Suppressor macrophage treated with lipopolysaccharide for 1 hour (primary cell): ENCODE results near the gene ARHGEF10L.

ENCODE experiments used
- DNase-seq, 3 donors: peaks; one replicate each; pipeline ENCODE4 v3.0.0-alpha.2; 2020 to 2022

Gene ARHGEF10L

DNA sequence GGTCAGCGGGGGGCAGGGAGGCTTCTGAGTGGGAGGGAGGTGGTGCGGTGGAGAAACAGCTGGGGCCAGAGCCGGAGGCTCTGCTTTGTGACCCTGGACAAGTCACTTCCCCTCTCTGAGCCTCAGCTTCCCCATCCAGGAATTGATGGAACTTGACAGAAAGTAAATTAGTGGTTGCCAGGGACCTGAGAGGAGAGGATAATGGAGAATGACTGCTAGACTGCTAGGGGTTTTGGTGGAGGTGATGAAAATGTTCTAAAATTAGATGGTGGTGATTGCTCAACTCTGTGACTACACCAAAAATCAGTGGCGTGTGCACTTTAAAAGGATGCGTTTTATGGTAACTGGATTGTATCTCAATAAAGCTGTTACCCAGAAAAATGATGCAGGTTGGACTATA lies 100.9 kb downstream of the ARHGEF10L start:
- DNase-seq, result peak; percentile 34 to 51 (median 46)

DNA sequence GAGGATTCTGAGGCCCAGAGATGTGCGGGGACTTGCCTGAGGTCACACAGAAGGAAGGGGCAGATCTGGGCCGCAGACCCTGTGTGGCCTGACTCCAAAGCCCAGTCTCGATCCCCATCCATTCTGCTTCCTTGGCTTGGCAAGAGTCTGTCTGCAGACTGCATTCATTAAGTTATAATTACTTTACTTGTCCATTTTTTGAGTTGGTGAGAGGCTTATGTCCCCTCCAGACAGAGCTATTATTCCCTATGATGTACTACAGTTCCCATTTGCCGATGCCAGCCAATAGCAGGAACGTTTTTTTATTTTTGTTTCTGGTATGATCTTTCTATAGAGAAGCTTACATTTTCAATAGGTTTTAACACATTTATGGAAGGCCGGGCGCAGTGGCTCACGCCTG lies 101.5 kb downstream of the ARHGEF10L start:
- DNase-seq, result no peak

DNA sequence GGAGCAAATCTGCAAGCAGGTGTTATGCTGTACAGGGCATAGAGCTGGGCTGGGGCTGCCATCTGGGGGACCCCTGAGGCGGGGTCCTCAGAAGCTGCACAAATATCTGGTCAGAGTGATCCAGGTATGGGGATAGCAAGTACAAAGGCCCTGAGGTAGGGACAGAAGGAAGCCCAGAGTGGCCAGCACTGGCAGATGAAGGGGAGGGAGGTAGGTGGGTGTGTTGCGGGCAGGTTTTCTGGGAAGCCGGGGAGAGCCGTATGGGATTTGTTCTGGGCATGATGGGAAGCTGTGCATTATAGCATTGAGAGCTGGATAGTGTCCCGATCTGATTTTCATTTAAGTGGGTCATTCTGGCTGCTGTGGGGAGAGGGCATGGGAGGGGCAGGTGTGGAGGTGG lies 102.7 kb downstream of the ARHGEF10L start:
- DNase-seq, result no peak

DNA sequence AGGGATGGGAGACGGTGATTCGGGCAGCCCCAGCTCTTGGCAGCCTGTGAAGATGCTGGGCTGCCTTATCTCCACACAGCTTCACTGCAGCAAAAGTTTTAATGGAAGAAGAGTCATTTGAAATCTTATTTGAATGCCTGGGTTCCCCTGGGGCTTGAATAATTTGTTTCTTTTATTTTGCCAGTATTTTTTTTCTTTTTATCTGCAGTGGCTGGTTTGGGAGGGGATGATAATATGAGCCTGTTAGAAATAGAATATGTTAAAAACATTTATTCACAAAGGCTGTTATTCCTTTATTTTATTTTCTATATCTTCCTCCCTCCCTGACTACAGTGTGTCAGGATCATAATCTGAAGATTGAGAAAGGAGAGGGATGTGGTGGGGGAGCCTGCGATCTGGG lies 103.4 kb downstream of the ARHGEF10L start:
- DNase-seq, result no peak

DNA sequence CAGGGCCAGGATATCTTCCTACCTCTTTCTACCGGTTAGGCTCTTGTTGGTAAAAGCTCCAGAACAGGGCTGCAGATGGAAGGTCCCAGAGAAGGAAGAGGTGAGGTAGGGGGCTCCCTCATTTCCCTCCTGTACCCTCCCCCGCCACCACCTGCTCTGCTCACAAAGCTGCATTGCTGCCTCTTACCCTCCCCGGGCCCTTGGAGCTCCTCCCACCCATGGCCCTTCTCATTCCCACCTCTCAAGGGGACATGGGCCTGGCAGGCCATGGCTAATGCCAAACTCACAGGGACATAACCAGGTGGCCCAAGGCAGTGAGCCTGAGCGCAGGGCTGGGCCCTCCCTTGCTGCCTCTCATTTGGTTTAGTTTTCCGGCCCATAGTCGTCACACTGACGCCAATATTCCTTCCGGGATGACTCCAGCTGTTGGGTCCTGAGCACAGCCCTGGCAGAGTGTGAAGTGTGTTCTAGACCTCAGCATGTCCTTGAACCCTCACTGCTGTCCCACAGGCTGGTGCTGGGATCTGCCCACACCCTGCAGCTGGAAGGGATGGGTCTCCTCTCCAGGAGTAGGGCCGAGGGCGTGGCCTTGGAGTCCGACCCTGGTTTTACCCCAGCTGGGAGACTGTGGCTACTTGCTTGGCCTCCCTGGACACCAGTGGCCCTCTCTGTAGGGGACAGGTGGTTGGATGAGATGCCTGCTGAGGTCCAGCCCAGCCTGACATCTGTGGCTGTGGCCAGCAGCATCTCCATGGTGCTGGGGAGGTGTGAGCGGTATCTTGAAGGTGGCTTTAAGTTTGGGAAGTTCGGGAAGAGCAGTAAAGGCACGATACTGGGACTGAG lies 104.6 kb downstream of the ARHGEF10L start:
- no peak for DNase-seq

DNA sequence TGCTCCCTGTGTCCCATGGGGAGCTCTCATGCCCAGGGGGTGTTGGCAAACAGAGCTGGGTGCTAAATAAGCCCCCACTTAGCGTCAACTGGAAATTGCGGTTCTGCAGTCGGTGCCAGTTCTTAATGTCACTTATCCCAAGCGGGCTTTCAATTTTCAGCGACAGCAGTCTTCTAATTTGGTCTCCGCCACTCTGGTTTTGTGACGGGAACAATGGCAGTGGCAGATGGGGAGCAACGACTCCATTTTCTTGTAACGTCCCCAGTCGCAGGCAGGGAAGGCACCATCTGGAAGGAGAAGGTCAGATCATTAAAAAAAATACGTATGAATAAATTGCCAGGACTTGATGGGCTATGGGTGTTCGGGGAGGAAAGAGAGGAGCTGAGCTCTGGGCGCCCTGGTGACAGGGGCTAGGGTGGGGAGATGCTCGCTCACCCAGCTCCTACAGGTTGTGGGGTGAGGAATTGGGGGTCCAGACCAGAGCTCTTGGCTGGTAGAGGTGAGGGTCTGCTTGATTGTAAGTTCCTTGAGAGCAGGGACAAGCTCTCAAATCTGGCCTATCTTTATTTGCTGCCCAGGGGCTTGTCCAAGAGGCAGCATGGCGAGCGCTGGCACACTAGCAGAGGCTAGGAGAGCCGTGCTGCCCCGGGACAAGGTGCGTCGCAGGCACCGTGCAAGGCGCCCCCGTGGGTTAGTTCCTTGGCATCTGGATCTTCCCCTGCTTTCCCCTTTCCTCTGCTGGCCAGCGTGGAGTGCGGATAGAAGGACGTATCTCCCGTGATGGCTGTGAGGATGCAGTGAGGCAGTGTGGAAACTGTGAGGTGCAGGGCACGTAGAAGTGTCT lies 105.8 kb downstream of the ARHGEF10L start:
- DNase-seq, result no peak

DNA sequence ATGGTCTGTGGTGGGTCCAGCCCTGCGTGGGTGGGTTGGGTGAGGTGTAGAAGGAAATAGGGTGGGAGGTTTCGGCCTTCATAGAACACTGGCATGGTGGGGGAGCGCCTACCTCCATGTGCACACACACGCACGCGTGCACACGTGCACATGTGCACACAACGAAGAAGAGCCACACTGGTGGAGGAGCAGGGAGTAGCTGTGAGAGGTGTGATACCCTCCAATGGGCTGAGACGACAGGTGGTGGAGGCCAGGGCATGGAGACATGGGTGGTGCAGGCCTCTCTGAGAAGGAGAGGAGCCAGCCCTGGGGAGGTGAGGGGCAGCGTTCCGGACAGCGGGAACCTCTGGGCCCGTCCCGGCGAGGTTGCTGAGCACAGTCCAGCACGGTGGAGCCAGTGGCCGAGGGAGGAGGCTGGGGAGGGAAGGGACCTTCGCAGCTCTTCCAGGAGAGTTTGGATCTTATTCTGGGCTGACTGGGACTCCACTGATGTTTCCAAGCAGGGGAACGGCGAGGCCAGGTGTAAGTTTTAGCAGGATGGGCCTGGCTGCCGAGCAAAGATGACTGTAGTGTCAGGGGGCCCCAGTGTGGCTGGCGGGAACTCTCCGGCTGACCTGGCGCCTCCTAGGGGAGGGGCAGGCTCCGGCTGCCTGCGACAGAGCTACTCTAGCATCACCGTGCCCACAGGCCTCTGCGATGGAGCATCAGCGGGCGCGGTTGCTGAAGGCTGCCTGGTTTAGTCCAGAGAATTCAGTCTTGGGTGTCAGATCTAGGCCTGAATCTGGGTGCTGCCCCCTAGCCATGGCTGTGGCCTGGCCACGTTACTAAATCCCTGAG lies 107.2 kb downstream of the ARHGEF10L start:
- no peak for DNase-seq

DNA sequence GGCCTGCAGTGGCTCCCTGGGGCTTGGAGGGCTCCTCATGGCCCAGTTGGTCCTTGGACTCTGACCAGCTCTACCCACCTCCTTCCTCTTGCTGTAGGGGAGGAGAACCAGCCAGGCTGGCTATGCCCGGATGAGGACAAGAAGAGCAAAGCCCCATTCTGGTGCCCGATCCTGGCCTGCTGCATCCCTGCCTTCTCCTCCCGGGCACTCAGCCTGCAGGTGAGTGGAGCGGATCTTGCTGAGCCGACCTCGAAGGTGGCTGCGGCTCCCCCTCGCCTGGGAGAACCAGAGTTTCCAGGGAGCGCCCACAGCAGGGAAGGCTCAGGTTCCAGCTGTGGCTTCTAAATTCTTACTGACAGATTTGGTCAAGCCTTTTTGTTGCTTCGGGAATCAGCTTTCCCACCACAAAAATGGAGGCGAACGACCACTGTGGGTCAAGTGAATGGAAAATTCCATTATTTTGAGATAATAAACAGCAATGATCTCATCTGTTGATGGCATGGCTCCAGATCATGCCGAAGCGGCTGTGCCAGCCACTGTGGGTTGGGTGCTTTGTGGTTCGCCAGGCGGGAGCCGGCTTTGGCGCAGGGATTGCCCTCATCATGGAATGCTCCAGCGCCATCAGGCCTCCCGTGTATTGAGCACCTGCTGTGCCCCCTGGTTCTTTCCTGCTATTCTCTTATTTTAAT lies 109.1 kb downstream of the ARHGEF10L start:
- DNase-seq, result no peak

DNA sequence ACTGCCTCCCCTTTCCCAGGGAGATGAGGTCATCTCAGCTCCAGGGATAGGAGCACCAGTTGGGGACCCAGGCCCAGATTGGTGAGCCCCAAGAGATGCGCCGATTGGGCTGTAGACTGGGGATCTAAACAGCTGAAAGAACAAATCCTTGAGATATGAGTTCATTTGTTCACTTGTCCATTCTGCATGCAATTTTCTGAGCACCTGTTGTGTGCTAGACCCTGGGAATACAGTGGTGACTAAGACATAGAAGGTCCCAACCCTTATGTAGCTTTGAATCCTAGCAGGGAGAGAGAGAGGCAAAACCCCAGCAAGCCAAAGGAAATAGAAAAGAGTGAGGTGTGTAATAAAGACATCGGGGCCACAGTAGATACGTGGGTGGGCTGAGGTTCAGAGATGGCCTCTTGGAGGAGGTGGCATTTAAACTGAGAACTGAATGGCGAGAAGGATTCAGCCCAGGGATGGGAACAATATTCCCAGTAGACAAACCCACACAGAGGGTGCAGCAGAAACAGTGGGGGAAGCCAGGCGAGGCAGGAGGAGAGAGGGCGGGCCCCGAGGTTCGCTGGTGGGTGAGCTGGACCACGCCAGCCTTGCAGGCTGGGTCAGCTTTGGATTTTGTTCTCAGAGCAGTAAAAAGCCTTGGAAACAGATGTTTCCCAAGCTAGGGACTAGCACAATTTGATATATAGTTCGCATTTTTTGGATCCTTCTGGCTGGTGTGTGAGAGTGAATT lies 110.0 kb downstream of the ARHGEF10L start:
- no peak for DNase-seq

DNA sequence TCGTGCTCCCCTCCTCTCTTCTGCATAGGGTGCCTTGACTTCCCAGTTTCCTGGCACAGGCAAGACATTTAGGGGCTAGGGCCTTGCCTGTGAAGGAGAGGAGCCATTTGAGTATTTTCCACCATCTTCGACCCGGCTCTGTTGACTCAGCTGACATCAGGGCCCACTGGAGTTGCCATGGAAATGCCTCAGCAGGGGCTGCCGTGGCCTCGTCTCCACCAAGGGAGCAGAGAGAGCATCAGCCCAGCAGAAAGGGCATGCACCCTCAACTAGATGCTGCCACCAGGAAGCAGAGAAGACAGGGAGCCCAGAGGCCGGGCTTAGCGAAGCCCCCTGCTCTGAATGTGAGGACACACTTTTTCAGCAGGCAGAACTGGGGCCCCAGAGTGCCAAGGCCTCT lies 113.8 kb downstream of the ARHGEF10L start:
- DNase-seq, result no peak

DNA sequence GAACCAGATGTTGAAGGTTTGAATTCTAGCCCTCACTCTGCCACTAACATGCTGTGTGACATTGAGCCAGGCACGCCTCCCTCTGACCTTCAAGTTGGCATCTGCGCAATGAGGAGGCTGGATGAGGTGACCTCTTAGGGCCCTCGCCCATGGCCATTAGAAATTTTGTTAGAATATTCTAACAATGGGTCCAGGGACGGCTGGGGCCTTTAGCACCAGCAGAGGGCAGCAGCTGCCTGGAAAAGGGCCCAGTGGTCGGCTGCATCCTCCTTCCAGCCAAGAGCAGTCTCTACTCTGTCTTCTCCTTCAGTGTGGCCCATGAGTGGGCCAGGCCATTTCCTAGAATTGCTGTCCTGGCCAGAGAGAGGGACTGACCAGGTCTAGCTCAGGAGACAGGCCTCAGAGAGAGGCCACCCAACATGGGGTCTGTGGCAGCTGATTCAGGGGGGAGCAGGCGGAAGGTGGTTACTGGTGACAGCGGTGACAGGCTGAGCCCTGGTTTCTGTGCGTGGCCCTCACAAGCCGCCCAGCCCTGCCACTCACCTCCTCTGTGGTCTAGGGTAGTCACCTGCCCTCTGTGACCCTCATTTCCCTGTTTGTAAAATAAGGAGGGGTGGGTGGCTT lies 114.3 kb downstream of the ARHGEF10L start:
- peak; percentile 53 to 71 (median 66) for DNase-seq

DNA sequence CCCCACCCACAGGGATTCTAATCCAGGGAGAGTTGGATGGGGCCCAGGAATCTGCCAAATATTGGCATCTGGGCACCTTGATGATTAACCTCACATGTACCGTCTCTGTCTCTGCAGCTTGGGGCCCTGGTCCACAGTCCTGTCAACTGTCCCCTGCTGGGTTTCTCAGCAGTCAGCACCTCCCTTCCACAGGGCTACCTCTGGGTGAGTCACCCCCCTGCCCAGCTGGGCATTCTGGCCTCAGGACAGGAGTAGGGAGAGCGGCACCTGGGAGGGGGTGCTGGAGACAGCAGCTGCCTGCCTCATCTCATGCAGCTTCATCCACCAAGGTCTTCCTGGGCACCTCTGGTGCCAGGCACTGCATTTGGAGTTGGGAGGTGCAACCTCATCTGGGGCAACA lies 115.0 kb downstream of the ARHGEF10L start:
- no peak for DNase-seq

DNA sequence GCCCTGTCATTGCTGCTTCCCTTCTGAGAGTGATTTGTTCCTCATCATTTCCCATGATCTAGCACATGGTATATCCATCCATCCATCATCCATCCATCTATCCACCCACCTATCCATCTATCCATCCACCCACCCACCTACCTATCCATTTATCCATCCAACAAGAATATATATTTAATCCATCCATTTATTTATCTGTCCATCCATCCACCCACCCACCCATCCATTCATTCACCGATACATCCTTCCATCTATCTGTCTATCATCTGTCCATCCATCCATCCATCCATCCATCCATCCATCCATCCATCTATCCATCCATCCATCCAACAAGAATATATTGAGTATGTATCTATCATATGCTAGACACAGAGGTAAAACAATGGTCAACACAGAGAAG lies 115.7 kb downstream of the ARHGEF10L start:
- DNase-seq, result no peak

DNA sequence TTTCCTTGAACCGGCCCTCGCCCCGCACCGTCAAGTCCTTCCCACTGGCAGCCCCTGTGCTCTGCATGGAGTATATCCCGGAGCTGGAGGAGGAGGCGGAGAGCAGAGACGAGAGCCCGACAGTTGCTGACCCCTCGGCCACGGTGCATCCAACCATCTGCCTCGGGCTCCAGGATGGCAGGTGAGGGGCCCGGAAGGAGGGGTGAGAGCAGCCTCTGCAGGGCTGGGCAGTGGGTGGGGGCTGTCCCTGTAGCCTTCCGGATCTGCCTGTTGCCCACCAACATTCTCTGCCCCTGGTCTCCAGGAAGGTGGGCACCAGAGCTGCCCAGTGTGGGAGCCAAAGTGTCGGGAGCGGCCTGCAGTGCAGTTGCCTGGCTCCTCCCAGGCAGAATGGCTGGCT lies 116.4 kb downstream of the ARHGEF10L start:
- no peak for DNase-seq

DNA sequence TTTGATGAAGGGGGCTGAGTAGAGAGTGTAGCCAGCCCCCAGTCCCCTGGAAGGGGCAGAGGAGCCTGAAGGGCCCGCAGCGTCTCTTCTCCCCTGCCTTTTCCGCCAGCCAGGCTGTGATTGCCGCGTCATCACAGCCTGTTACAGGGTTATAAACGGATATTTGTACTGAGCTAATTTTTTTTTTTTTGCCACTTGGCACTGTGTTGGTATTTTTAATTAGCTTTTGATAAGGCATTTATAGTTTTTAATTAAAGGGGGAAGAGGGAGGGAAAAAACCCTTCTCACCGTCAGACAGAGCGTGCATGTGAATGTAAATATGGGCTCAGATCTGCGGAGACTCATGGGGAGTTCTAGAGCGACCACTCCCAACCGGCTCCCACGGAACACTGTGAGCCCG lies 117.9 kb downstream of the ARHGEF10L start:
- no peak for DNase-seq

DNA sequence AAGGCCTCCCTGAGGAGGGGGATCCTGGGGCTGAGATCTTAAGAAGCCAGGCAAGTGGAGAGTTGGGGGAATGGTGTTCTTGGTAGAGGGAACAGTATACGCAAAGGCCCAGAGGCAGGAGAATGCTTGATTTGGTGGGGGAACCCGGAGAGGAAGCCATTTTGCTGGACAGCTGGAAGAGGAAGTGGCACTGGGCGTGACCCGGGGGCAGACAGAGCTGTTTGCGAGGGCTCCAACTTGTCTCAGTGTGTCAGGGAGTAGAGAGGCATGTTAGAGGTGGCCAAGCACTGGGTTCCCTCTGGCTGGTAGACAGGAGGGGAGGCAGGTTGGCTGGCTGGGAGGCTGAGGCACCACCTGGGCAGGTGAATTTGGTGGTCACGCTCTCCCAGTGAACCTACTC lies 119.3 kb downstream of the ARHGEF10L start:
- DNase-seq, result peak; percentile 64 to 80 (median 70)

DNA sequence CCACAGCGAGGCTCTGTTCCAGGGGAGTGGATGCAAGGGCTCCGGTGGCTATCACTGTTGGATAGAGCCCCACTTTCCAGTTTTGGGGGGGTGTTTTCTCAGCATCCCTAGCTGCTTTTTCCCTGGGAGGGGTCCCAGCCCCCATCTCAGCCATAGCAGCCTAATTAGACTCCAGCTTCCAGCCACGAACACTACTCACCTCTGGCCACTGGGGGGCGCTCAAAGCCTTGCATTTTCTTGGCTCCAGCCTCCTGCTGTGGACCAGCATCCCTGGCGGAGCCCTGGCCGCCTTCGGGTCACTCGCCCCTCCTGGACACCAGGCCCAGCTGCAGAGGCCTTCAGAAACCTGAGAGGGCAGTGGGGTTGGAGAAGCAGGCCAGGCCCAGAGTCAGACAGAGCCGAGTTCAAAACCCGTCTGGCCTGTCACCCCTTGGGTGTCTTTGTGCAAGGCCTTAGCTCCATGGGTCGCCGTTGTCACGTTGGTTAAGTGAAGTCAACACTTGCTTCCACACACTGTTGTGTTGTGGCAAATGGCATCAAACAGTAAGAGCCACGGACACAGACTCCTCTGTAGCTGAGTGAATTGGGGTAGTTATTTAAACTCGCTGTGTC lies 122.2 kb downstream of the ARHGEF10L start:
- peak; percentile 68 to 78 (median 72) for DNase-seq

DNA sequence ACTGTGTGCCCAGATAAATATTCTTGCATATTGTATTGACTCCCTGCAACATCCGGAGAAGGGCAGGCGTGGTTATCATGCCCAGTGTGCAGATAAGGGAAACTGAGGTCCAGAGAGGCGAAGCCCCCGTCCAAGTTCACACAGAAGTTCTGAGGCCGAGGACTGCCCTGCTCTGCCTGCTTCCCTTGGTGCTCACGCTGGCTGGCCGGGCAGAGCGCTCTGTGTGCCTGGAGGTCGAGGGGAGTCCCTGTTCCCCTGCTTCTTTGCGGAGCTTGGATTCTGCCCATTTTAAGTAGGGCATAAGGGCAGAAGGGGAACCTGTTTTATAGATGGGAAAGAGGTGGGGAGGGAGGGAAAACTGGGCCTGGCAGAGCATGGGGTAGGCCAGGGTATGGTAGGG lies 122.8 kb downstream of the ARHGEF10L start:
- DNase-seq, result no peak

DNA sequence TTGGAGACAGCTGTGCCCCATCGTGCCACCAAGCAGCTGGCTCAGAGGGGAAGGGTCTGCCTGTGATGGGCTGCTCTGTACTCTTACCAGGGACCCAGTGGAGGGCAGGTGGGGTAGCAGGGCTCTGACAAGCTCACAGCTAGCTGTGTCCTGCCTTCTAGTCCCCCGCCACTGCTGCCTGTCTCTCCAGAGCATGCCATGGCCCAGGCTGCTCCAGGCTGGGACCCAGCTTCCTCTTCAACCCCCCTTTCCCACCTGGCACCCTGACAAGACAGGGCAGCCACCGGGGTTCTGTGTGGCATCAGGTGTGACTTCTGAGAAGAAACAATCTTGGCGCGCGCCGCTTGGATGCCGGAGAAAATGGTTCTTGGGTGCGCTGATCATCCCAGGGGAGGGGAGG lies 123.3 kb downstream of the ARHGEF10L start:
- no peak for DNase-seq

DNA sequence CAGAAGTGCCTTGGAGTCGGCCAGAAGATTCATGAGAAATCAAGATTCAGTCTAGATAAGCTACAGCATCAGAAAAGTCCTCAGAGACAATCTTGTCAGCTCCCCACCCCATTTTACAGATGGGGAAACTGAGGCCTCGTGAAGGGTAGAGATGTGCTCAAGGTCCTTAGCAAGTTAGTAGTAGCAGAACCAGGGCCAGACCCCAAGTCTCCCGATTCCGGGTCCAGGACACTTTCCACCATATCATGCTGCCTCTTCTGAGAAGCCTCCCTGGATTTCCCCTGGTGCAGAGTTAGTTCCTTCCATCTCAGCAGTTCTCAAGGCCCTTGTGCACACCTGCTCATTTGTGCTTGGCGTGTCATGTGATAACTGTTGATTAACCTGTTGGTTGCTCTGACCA lies 124.1 kb downstream of the ARHGEF10L start:
- no peak for DNase-seq

DNA sequence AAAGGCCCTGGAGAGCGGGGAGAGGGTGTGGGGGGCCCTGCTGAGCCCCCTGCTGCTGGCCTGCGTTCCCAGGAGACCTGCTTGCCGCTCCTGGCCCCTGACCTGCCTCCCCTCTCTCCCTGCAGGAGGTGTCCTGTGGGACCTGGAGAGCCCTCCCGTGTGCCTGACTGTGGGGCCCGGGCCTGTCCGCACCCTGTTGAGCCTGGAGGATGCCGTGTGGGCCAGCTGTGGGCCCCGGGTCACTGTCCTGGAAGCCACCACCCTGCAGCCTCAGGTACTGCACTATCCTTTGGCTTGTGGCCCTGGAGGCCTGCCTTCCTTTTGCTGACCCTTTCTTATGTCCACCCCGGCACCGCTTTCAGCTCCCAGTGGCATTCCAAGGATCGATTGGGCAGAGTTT lies 124.8 kb downstream of the ARHGEF10L start:
- DNase-seq, result no peak
